DND-41 (cell line): Measurements from ENCODE around the gene MCM10.

Experiments used
- ATAC-seq: fragments of 200-7000 bp; cut with Tn5 transposase; 3 replicates; pipeline ENCODE4 v1.9.1; 2021; ENCODE audit warnings: low read depth; ENCODE audit not compliant: insufficient read depth
- DNase-seq: peaks from one replicate; pipeline ENCODE4 v3.0.0-alpha.2; 2020
- H2AFZ ChIP-seq: 2 replicates; pipeline ENCODE4 v1.6.0; 2012; ENCODE audit warnings: low read depth, low read length
- H3K27ac ChIP-seq: 2 replicates; pipeline ENCODE4 v1.5.1; 2012; ENCODE audit warnings: low read length, inconsistent platforms
- H3K27me3 ChIP-seq: fragments of 200-600 bp; sonication (generic); 2 replicates; pipeline ENCODE4 v1.6.0; 2012; ENCODE audit warnings: low read length, mild to moderate bottlenecking, inconsistent platforms; ENCODE audit not compliant: insufficient read depth, poor library complexity
- H3K36me3 ChIP-seq: 2 replicates; pipeline ENCODE4 v1.5.1; 2012; ENCODE audit warnings: low read length, inconsistent platforms; ENCODE audit not compliant: insufficient read depth
- H3K4me1 ChIP-seq: 2 replicates; pipeline ENCODE4 v1.5.1; 2012; ENCODE audit warnings: mild to moderate bottlenecking, low read length; ENCODE audit not compliant: insufficient read depth
- H3K4me2 ChIP-seq: 2 replicates; pipeline ENCODE4 v1.6.0; 2012; ENCODE audit warnings: mild to moderate bottlenecking, moderate library complexity, low read length, inconsistent platforms; ENCODE audit not compliant: insufficient read depth
- H3K4me3 ChIP-seq, 2 experiments: fragments of 200-600 bp in 1 of 2; shearing (Covaris generic) in 1 of 2; 2 replicates each; pipeline ENCODE4 v1.5.1; 2012 to 2016; ENCODE audit warnings: inconsistent platforms in 2 of 2, low read length in 2 of 2, mild to moderate bottlenecking in 2 of 2, low read depth in 1 of 2, moderate library complexity in 1 of 2
- H3K79me2 ChIP-seq: 2 replicates; pipeline ENCODE4 v1.6.0; 2012; ENCODE audit warnings: low read length, inconsistent platforms; ENCODE audit not compliant: insufficient read depth
- H3K9ac ChIP-seq: 2 replicates; pipeline ENCODE4 v1.6.0; 2012; ENCODE audit warnings: low read depth, mild to moderate bottlenecking, inconsistent platforms, low read length, moderate library complexity
- H3K9me3 ChIP-seq: 2 replicates; pipeline ENCODE4 v1.5.1; 2012; ENCODE audit warnings: low read length, moderate library complexity, mild to moderate bottlenecking, inconsistent platforms; ENCODE audit not compliant: insufficient read depth, severe bottlenecking
- H4K20me1 ChIP-seq: 2 replicates; pipeline ENCODE4 v1.6.0; 2012; ENCODE audit warnings: low read length; ENCODE audit not compliant: insufficient read depth
- CTCF ChIP-seq: IDR thresholded peaks from 2 replicates; pipeline ENCODE4 v1.5.1; 2012; ENCODE audit warnings: borderline replicate concordance, low read length, moderate library complexity, mild to moderate bottlenecking; ENCODE audit not compliant: poor library complexity, severe bottlenecking; ENCODE audit errors: extremely low read depth
- EZH2 ChIP-seq: IDR thresholded peaks from 3 replicates; pipeline ENCODE4 v1.6.1; 2012; ENCODE audit warnings: borderline replicate concordance, low read depth, mild to moderate bottlenecking, moderate library complexity, low read length, inconsistent platforms; ENCODE audit not compliant: severe bottlenecking

Gene MCM10

GRCh38 chr10:13206546-13207443 lies 45.4 kb downstream of the MCM10 start:
- Histone ChIP-seq H3K9me3 (no peaks in the 10 kb centered on the region), H2AFZ (no peak overlapping the region), H3K4me1 (no peaks in the 10 kb centered on the region), H3K36me3 (peaks cover 93% of the 10 kb centered on the region), H4K20me1 (0 out of 2 replicates have a peak, but pooled peaks cover 3% of the 10 kb centered on the region), H3K4me3 (no peak overlapping the region), H3K27me3 (no peaks in the 10 kb centered on the region), H3K27ac (no peak overlapping the region), H3K9ac (no peak overlapping the region), H3K79me2 (no peaks in the 10 kb centered on the region), H3K4me2 (no peak overlapping the region)
- peak; percentile 46 for TF ChIP-seq CTCF
- TF ChIP-seq EZH2, result no peak
- no peak for DNase-seq
- ATAC-seq, result no peak

GRCh38 chr10:13213163-13213562 lies 51.8 kb downstream of the MCM10 start:
- ATAC-seq (no peak), DNase-seq (no peak)
- Histone ChIP-seq H2AFZ (no peak overlapping the region), H3K4me3 (no peak overlapping the region), H3K9me3 (no peaks in the 10 kb centered on the region), H3K9ac (no peak overlapping the region), H3K4me1 (no peaks in the 10 kb centered on the region), H3K27ac (no peak overlapping the region), H3K36me3 (peaks cover 56% of the 10 kb centered on the region), H3K27me3 (no peaks in the 10 kb centered on the region), H4K20me1 (no peaks in the 10 kb centered on the region), H3K4me2 (no peak overlapping the region), H3K79me2 (no peaks in the 10 kb centered on the region)
- TF ChIP-seq CTCF, result no peak
- TF ChIP-seq EZH2, result no peak

- DNase-seq (no peak), ATAC-seq (no peak)
- Histone ChIP-seq H3K9me3 (no peaks in the 10 kb centered on the region), H3K4me3 (no peak overlapping the region), H3K27me3 (no peaks in the 10 kb centered on the region), H2AFZ (no peak overlapping the region), H3K9ac (no peak overlapping the region), H3K4me2 (no peak overlapping the region), H3K27ac (no peak overlapping the region), H4K20me1 (no peaks in the 10 kb centered on the region), H3K36me3 (0 out of 2 replicates have a peak, but pooled peaks cover 4% of the 10 kb centered on the region), H3K4me1 (no peaks in the 10 kb centered on the region), H3K79me2 (no peaks in the 10 kb centered on the region)
- TF ChIP-seq CTCF (no peak), EZH2 (no peak)
Measured at GRCh38 chr10:13218878-13219277, 57.5 kb downstream of the MCM10 start.
